ENCODE results near the gene PNMA5.
A peak's percentile ranks its signal among the peaks of the same experiment; 100 is the strongest.
"Not testable (repeated sequence)": the region's sequence is repeated elsewhere in the genome, so short reads cannot be mapped to it uniquely, and the experiment has no call there.

Gene PNMA5

DNA sequence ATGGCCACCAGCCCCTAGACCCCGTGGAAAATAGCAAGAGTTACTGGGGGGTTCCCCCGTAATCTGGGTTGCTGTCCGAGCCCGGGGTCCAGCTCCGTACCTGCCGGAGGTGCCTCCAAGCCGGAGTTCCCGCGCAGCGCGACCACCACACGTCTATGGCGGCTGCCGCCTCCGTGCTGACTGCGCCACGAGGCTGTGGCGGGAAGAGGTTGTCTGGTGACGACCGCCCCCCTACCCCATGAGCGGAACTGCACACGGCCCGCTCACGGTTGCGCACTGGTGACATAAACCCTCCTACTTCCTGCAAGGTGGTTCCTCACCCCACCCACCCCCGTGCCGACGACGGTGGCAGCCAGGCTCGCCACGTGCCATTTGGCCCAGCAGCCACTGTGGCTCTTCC, at the start of gene PNMA5:
Gene PNMA5, minus strand, starts transcription at position 184 of the 400 bp plus-strand sequence. CDS start 2,518 bp downstream, outside the sequence.
- no peak for DNase-seq

DNA sequence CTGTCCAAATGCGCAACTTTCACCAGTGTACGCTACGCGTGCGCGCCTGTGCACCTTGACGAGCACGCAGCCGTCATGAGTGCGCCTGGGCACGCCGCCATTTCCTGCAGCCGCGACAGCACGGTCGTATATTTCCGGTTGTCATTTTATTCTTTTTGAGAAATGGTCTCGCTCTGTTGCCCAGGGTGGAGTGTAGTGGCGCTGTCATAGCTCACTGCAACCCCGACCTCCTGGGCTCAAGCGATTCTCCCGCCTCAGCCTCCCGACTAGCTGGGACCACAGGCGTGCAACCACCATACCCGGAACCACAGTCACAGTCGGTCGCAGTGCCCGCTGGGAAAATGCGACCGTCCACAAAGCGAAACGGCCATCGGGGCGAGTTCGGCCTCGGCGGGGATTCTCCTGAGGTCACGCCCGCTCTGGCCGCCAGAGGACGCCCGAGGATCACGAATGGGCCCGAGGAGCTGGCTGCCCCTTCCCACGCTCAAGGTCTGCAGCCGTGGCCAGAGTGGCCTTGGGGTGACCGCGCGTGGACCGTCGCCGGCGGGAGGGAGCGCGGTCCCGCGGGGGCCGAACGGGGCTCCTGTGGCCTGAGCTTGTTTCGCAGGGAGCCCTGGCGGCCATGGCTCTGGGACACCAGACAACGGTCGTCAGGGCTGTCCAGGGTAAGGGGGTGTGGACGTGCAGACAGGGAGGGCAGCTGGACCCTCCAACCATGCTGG, 38.6 kb upstream of the PNMA5 start:
- peak in 1 of 2 experiments; percentile 3 for DNase-seq

DNA sequence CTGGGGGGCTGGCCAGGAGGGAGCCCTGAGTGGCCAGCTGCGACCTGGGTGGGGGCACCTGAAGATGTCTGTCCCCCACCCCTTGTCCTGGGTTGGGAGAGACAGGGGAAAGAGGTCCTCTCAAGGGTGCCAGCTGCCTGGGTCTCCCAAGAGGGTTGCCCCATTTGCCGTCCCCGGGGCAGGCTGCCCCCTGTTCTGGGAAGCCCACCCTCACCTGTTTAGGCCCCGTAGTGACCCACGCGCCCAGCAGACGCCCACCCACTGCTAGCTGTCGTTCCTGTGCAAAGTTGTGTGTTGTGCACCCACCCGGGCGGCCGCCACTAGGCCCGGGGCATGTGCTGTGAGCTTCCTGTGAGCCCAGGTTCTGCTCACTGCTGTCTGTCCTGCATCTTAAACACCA, 36.9 kb upstream of the PNMA5 start:
- no peak for DNase-seq

DNA sequence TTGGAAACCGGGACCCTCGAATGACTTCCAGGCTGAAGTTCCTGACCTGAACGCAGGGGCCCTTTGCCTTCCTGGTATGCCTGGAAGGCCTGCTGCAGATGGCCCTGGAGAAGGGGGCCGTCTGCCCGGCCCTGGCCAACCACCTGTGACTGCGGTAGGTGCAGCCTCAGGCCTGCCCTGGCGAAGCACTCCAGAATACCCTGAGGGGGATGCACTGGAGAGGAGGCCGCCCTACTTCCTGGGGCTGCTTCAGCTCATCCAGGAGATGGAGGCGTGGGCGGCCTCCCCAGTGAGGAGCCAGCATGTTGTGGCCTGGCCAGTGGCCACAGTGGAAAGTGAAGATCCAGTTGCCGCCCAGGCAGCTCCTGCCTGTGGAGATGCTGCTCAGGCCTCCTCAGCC, 36.0 kb upstream of the PNMA5 start:
- no peak for DNase-seq

DNA sequence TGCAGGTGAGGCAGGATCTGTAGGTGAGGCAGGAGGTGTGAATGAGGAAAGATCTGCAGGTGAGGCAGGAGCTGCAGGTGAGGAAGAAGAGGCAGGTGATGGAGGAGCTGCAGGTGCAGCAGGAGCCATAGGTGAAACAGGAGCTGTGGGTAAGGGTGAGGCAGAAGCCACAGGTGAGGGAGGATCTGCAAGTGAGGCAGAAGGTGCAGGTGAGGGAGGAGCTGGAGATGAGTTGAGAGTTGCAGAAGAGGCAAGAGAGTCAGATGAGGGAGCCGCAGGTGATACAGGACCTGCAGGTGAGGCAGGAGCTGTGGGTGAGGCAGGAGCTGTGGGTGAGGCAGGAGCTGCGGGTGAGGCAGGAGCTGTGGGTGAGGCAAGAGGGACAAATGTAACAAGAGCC, 35.2 kb upstream of the PNMA5 start:
- DNase-seq = no peak

DNA sequence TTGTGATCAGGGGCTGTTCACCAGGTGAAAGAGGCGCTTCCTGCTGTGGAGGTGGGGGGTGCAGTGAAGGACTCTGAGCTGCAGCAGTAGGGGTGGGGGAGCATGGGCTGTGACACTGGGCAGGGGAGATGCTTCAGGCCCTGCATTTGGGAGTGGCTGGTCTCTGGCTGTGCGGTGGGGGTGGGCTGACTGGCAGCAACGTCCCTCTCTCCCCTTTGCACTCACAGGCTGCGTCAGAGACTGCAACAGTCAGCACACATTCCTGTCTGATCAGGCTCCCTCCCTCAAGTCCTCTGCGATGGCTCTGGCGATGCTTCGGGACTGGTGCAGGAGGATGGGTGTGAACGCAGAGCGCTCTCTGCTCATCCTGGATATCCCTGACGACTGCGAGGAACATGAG, 34.6 kb upstream of the PNMA5 start:
- DNase-seq = not testable (repeated sequence)

DNA sequence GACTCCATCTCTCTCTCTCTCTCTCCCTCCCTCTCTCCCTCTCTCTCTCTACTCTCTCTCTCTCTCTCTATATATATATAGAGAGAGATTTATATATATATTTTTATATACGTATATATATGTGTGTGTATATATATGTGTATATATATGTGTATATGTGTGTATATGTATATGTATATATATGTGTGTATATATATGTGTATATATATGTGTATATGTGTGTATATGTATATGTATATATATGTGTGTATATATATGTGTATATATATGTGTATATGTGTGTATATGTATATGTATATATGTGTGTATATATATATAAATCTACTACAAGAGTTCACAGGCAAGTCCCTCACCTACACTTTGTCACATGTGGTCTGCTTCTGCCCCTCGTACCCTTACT, 32.6 kb upstream of the PNMA5 start:
- DNase-seq = not testable (repeated sequence)

DNA sequence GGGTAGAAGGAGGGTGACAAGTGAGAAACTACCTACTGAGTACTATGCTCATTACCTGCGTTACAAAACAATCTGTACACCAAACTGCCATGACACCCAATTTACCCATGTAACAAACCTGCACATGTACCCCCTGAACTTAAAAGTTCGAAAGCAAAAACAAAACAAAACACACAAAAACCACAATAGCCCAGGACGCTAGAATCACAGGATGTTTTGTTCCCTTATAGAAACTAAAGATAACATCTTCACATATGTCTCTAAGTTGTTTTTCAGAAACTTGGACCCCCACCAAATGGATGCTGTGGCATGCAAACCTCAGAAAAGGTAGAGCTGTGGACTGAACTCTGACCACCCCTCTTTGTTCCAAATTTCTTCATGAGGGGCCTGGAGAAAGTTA, 25.2 kb upstream of the PNMA5 start:
- DNase-seq = no peak

DNA sequence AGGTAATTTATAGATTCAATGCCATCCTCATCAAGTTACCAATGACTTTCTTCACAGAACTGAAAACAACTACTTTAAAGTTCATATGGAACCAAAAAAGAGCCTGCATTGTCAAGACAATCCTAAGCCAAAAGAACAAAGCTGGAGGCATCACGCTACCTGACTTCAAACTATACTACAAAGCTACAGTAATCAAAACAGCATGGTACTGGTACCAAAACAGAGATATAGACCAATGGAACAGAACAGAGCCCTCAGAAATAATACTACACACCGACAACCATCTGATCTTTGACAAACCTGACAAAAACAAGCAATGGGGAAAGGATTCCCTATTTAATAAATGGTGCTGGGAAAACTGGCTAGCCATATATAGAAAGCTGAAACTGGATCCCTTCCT, 23.3 kb upstream of the PNMA5 start:
- not testable (repeated sequence) for DNase-seq

DNA sequence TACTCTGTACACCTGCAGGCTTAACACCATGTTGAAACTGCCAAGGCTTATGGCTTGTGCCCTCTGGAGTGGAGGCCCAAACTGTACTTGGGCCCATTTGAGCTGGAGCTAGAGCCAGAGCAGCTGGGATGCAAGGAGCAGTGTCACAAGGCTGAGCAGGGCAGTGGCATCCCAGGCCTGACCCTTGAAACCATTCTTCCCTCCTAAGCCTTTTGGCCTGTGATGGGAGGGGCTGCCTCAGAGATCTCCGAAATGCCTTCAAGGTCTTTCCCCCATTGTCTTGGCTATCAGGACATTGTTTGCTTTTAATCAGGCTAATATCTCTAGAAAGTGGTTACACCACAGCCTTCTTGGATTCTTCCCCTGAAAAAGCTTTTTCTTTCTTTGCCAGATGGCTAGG, 10.9 kb upstream of the PNMA5 start:
- DNase-seq = no peak

DNA sequence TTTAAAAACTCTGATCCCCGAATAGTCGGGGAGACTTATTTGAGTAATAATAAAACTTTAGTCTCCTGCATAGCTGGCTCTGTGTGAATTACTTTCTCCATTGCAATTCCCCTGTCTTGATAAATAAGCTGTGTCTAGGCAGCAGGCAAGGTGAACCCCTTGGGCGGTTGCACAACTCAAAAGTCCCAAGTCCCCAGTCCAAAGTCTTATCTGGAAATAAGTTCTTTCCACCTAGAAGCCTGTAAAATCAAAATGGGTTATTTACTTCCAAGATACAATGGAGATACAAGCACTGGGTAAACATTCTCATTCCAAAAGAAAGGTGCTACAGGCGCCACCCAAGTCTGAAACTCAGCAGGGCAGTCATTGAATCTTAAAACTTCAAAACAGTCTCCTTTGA, 10.1 kb upstream of the PNMA5 start:
- DNase-seq = no peak

DNA sequence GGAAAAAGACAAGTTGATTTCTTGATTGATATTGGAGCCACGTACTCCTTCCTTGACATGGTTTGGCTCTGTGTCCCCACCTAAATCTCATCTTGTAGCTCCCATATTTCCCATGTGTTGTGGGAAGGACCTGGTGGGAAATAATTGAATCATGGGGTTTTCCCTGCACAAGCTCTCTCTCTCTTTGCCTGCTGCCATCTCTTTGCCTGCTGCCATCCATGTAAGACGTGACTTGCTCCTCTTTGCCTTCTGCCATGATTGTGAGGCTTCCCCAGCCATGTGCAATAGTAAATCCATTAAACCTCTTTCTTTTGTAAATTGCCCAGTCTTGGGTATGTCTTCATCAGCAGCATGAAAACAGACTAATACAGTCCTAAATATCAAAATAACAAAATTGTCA, 8.3 kb upstream of the PNMA5 start:
- not testable (repeated sequence) for DNase-seq

DNA sequence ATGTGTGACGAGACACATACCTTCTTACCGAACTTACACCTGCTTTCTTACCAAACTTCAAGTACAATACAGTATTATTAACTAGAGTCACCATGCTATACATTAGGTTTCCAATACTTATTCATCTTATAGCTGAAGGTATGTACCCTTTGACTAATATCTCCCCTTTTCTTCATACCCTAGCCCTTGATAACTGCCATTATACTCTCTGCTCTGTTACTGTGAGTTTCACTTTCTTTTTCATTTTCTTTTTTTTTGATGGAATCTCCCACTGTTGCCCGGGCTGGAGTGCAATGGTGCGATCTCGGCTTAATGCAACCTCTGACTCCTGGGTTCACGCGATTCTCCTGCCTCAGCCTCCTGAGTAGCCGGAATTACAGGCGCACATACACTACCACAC, 3.4 kb upstream of the PNMA5 start:
- no peak for DNase-seq

DNA sequence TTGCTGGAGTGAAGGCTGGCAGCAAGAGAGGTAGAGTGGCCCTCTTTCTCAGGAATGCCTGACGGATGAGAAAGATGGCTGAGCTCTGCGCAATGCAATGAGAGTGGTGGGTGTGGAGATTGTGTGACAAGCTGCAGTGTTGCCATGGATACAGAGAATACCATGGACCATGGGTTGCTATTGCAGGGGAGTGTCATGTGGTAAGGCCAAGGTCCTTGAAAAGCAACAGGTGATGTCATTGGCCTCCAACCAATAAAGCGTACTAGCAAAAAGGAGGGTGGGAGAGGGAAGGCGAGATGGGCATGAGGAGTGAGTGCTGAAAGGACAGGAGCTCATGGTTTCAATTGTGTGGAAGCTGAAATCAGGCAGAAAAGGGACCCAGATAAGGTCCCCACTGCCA, 1.8 kb downstream of the PNMA5 start:
- DNase-seq = no peak

DNA sequence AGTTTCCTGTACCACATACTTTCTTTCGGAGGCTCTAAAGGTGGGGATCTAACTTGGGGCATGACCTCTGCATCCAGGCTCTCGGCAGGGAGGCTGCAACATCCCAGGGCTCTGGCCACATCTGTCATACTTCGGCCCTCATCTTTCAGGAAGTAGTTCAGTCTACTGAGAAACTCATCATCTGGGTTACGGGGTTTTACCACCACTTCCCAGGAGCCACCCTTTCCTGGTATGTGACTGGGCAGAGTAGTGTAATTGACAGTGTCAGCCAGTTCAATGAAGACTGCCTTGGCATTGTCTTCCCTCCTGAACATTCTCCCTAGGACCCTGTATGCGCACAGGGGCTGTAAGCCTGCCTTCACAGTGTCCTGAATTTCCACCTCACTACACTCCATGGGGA, 2.8 kb downstream of the PNMA5 start:
- DNase-seq = no peak

DNA sequence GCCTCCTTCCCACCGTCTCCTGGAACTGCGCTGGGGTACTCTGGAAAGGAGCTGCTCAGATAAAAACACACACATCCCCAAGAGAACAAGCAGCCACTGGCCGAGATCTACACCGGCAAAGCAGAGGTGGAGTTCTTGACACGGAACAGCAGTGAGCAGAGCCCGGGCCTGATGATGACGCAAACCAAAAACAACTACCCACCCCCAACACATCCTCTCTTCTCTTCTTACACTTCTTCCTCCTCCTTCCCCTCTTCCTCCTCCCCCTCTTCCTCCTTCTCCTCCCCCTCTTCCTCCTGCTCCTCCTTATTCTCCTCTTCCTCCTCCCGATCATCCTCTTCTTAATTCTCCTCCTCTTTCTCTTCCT, 4.6 kb downstream of the PNMA5 start:
- no peak for DNase-seq

DNA sequence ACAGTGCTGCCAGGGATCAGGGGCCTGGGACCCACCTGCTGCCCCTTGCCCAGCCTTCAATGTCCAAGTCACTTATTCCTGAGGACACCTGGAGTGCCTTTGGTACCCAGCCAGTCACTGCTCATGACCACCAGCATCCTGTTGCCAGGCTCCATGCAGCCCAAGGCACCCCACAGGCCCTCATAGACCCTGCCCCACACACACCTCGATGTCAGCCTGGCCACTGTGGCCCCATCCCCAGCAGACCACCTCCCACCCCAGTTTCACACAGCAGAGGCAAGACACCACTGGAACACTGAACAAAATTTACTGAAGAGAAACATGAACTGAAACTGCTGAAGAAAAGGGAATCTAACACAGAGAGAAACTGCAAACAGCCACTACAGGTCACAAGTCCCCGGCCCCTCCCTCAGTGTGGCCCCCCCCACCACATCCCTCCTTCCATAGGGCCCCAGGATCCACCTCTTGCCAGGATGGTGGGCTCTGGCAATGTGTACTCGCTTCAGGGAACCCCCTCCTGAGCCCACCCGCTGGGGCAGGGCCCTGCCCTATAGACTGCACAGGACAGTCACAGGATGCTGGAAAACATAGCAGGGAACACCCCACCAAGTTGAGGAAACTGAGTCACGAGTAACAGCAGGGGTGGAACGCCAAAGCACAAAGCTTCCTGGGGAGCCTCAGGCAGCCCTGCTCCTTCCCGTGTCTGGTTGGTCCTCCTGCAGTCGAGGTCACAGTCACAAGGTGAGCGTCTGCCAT, 5.2 kb downstream of the PNMA5 start:
- no peak for DNase-seq

DNA sequence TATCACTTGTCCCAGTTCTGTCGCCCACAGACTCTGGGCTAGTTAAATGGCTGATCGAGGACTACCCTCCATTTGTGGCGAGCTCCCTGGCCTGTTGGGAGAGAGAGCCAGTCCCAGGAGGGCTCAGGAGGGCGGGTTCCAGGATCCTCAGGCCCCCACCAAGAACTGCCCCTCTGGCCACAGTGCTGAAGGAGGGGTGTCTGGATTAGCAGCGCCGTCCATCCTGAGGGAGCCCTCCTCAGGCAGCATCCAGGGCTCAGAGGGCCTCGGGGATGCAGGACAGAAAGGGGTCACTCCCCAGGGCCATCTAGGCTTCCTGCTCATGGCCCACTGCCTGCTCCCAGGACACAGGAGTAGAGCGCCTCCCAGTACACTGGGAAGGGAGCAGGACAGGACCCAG, 6.1 kb downstream of the PNMA5 start:
- no peak for DNase-seq

DNA sequence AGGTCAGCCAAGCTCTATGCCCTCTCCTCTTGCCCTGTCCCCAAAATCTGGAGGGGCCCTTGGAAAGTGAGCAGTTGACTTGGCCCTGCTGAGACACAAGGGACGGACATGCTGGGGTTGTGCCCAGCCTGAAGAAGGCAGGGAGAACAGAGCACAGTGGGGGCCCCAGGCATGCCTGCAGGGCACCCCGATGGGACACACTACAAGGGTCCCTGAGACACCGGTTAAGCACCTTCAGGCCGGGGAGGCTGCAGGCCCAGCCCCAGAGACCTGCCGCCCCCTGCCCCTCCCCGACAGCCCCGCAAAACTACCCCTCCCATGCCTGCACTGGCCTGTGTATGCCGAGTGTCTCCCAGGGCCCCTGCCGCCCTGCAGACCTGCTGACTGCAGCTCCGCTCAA, 6.8 kb downstream of the PNMA5 start:
- DNase-seq = not testable (repeated sequence)

DNA sequence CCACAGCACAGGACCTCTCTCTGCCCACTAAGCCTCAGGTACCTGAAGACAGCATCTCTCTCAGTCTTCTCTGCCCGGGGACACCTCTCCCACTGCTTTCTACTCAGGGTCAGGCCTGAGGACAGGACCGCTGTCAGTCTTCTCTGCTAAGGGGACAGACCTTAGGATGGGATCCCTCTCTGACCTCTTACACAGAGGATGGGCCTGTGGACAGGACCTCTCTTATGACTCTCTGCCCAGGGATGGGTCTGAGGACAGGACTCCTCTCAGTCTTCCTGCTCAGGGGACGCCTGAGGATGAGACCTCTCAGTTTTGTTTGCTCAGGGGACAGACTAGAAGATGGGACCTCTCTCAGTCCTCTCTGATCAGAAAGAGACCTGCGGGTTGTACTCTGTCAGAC, 8.5 kb downstream of the PNMA5 start:
- not testable (repeated sequence) for DNase-seq

DNA sequence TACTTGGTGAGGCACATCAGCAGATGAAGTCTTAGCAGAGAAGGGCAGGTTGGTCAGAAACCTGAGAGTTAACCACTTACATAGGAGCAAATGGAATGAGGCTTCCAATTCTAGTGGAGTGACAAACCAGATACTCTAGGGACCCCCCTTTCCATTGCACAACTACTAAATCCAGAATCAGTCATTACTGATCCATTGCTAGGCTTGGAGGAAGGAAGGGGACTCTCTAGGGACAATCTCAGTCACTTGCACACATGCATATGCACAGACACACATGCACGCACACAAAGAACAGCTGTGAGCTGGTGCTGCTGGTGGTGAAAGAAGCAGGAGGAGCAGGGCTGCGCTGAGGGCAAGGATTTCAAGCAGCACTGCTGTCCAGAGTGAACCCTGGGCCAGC, 25.7 kb downstream of the PNMA5 start:
- DNase-seq = no peak

DNA sequence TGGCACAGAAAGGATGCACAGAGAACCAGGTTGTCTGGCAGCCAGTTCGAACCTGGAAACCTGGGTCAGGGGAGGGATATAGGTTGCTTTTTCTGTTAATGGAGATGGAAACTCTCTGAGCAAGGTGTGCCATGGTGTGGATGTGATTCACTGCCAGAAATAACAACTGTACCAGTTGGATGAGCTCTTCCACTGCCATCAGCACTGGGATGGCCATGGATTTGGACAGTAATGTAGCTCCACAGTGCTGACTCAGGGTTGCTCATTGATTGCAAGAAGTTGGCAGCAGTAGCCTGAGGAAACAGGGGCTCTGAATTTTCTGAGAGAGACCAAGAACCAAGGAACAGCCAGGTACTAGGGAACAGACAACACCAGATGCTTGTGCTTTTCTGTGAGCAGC, 33.8 kb downstream of the PNMA5 start:
- no peak for DNase-seq

DNA sequence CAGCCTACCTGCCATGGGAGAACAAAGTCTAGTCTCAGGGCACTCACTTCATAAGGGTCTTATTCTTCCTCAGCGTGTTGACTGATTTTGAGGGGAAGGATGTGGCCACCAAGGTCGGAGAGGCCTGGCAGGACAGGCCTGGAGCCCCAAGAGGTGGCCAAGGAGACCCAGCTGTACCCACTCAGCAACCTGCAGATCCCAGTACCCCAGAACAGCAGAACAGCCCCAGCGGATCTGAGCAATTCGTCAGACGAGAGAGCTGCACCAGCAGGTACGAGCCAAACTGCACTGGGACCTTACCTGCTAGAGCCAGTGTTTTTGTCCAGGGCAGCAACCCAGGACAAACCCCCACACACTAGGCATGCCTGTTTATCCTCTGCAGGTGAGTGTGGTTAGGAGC, 34.3 kb downstream of the PNMA5 start:
- no peak for DNase-seq
